GM19328 (cell line): ENCODE data around the gene HFE.
A peak's percentile ranks its signal among the peaks of the same experiment; 100 is the strongest.
"Not testable (repeated sequence)": the region's sequence is repeated elsewhere in the genome, so short reads cannot be mapped to it uniquely, and the experiment has no call there.

Source experiments
- ATAC-seq: cut with Tn5 transposase; IDR thresholded peaks from one replicate; pipeline ENCODE4 v1.9.1; 2021; ENCODE audit warnings: mild to moderate bottlenecking, moderate library complexity; ENCODE audit not compliant: unreplicated experiment

HFE gene

DNA sequence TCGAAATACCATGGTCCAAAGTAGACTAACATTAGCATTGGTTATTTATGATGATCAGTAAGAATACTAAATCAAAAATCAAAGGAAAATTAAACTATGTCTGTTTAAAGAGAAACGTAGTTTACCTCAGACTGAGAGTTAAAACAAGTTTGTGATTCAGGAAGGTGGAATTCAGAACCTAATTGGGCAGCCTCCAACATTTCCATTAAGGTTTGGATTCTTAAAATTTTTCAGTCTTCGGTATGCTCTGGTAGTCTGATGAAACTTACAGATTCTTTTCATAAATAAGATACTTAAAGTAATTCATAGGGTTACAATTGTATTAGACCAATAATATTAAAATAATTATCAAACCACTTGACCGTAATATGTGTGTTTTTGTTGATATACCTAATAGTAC, 18.6 kb downstream of the HFE start:
- no peak for ATAC-seq

DNA sequence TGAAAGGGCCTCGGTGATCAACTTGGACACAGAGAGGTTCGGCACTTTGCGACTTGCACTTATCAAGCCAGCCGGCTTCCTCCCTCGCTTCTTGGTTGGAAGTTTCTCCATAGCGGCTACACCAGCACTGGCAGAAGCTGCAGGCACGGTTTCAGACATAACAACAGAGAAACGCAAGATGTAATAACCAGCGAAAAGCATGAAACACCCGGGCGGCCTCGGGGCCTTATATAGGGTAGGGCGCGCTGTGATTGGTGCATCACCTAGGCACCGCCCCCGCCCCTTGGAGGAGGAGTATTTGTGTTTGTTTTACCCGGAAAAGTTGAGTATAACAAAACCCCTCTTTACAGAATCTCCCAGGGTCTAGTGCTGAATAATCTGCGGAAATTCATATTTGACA, 20.7 kb downstream of the HFE start:
- no peak for ATAC-seq

DNA sequence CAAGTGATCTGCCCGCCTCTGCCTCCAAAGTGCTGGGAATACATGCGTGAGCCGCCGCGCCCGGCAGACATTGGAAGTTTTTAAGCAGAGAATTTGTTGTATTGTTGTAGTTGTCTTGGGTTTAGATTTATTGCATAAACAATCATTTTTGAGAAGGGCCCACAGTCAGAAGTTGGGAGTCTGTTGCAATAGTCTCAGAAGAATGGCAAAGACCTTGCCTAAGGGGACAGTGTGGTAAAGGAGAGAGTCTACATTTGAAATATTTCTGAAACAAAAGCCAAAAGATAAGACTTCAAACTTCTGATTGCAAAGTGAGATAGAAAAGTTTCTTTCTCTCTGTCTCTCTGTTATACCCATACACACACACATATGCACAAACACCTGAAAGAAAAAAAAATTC, 22.5 kb downstream of the HFE start:
- ATAC-seq, result no peak

DNA sequence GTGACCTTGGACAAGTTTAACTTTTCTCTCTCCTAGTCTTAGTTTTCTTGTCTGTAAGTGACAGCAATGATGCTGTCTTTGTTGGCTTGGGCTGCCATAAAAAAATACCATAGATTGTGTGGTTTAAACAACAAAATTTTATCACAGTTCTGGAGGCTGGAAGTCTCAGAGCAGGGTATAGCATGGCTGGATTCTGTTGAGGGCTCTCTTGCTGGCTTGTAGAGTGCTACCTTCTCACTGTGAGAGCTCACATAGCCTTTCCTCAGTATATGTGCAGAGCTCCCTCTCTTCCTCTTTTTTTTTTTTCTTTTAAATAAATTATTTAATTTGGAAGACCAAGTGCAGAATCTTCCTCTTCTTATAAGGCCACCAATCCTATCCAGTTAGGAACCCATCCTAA, 26.3 kb downstream of the HFE start:
- ATAC-seq, result no peak

DNA sequence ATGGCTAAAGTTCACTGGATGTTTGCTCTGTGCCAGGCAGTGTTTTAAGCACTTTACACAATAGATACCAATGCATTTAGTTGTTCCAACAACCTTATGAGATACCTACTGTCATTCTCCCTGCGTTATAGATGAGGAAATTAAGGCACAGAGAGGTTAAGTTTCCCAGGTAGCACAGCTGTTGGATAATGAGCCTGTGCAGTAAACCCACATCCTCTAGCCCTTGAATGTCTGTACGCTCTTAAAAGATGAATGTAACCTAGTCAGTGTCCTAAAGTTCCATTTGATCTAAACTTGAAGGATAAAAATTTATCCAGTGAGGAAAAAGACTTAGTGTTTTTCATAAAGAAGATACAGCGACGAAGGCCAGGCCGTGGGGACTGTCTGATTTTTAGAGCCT, 28.0 kb downstream of the HFE start:
- ATAC-seq, result no peak

DNA sequence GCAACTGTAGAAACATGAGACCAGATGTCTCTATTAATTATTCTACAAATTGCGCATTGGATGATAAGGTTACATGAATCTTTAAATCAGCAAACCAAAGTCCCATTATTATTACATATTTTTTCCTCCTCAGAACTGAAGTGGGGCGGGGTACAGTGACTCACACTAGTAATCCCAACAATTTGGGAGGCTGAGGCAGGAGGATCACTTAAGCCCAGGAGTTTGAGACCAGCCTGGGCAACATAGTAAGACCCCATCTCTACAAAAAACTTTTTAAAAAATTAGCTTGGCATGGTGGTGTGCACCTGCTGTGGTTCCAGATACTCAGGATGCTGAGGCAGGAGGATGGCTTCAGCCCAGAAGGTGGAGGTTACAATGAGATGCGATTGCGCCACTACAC, 29.0 kb downstream of the HFE start:
- ATAC-seq, result no peak

DNA sequence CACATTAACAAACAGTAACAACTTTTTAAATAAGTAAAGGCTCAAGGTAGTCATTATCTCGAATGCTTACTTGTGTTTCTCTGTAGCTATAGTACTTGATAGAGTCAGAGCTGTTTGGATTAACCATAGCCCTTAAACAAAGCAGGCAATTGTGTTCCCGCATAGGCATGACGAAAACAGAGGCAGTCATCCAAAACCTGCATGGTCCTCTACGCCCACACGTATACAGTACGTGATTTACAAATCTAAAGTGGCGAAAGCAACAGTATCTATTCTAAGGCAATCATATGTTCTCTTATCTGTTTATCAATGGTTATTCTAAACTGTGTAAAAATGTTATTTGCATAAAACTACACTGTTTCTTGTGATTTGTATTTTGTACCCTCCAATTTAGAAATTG, 31.8 kb downstream of the HFE start:
- no peak for ATAC-seq

DNA sequence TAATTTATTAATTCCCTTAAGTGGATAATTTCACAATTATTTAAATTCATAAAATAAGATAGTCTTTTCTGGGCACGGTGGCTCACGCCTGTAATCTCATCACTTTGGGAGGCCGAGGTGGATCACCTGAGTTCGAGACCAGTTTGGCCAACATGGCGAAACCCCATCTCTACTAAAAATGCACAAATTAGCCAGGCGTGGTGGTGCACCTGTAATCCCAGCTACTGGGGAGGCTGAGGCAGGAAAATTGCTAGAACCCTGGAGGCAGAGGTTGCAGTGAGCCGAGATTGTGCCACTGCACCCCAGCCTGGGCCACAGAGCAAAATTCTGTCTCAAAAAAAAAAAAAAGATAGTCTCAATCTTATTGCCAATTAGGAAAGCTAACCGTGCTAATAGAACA, 32.9 kb downstream of the HFE start:
- ATAC-seq, result not testable (repeated sequence)

DNA sequence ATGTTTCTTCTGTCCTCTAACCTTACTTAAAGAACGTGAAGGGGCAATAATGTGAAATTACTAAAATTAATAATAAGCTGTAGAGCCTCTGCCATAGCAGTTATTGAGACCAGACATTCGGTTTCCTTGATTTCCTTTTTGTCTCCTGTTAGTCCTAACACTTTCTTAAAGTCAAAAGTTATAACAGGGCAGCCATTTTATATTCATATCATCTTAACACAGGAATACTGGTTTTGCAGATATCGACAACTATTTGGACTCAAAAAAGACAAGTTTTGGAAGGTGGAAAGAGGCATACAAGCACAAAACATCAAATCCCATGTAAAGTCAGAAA, 33.5 kb downstream of the HFE start:
- no peak for ATAC-seq

DNA sequence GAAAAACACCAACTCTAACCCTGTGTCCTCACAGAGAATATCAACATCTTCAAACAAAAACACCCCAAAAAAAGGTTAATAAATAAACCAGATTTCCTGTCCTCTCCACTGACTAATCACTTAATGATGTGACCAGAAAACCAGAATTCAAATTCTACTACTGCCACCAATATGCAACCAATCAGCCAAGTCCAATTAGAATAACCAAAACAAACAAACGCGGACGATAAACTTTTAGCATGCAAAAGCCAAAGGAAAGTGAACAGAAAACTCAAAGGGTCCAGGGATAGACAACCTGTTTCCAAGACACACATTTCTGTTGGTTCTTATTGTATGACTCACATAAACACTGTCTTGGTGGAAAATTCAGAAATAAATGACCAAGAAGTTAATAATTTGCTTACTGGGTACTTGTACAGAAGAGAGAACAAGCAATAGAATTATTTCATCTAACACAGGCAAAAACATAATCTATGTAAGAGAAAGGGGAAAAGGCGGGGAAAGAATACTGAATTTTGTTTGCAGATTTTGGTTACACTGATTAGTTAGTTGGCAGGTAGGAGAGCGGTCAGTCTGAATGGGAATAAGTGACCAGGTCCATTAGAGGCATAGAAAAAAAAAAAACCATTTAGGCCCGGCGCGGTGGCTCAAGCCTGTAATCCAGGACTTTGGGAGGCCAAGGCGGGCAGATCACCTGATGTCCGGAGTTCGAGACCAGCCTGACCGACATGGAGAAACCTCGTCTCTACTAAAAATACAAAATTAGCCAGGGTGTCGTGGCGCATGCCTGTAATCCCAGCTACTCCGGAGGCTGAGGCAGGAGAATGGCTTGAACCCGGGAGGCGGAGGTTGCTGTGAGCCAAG, 34.1 kb downstream of the HFE start:
- no peak for ATAC-seq

DNA sequence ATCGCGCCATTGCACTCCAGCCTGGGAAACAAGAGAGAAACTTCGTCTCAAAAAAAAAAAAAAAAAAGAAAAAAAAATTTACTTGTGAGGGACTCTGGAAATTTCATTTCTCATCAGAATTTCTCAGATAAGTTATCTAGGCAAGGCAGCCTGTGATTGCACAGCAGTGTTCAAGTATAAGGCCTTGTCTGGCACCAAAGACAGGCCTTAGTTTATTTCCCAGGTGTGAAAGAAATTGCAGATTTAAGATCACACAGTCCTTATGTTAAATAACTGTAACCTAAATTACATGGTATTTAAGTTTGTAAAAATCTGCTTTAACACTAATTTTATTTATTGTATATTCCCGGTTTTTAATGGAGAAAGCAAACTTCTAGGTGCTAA, 34.8 kb downstream of the HFE start:
- ATAC-seq, result no peak

DNA sequence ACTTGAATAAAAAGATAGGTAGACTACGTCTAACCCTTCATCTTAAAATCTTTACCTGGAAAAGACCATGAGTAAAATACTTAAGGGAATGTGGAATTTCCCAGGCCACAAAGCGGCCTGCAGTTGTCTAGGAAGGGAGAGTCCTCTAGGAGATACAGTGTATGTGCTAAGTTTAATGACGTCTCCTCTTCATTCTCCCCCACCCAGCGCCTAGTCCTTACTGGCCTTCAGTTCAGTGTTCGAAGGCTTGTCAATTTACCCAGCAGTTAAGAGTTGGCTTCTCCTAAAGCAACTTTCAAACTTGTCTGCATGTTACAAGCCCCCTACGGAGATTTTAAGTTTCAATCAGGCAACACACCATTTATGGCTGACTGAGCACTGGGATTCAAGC, 35.2 kb downstream of the HFE start:
- ATAC-seq, result no peak

DNA sequence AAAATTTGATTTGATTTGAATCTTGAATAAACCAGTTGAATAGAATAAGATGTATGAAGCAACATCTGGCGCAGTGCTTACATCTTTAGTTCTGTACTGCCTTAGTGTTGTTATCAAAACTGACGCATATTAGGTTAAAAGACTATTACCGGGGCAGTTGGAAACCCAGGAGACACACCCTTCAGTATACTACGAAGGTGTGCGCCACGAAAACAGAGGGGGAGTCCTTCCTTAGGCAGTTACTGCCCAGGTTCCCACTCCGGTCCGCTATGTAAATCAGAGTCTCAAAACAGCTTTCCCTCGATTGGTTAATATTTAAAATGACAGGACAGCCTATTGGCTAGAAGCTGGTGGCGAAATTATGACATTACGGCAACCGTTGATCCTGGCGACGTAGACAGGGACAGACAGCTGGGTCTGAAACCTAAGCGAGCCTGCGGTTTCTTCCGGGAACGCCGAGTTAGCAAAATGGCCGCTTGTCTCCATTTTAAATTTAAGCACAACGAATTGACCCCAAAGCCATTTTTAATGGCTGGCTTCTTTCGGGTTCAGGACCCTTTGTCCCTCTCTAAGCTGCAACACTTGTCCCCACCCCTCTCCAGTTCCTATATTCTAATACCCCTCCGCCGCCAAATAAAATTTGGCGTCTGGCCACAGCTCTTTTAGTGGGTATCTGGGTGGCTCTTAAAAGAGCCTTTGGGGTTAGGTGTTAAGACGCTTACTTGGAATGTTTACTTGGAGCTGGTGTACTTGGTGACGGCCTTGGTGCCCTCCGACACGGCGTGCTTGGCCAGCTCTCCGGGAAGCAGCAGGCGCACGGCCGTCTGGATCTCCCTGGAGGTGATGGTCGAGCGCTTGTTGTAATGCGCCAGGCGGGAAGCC, 35.8 kb downstream of the HFE start:
- ATAC-seq, result peak; percentile 47

DNA sequence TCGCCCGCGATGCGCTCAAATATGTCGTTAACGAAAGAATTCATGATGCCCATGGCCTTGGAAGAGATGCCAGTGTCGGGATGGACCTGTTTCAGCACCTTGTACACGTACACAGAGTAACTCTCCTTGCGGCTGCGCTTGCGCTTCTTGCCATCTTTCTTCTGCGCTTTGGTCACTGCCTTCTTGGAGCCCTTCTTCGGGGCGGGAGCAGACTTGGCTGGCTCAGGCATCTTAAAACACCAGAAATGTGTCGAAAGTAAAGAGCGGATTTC, 36.4 kb downstream of the HFE start:
- ATAC-seq, result no peak

DNA sequence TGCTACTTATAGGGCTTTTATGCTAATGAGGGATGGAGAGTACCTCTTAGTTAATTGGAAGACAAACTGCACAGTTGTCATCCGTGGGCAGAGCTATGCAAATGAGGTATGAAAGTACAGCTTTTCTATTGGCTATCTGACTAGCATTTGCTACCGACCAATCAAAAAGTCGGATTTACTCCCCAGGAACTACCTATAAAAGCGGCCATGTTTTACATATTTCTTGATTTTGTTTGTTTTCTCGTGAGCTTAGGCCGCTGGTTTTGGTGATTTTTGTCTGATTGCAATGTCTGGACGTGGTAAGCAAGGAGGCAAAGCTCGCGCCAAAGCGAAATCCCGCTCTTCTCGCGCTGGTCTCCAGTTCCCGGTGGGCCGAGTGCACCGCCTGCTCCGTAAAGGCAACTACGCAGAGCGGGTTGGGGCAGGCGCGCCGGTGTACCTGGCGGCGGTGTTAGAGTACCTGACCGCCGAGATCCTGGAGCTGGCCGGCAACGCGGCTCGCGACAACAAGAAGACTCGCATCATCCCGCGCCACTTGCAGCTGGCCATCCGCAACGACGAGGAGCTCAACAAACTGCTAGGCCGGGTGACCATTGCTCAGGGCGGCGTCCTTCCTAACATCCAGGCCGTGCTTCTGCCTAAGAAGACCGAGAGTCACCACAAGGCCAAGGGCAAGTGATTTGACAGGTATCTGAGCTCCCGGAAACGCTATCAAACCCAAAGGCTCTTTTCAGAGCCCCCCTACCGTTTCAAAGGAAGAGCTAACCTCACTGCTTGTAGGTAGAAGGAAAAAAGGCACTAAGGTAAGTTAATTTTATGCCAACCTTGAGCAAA, 36.9 kb downstream of the HFE start:
- ATAC-seq, result peak; percentile 77

DNA sequence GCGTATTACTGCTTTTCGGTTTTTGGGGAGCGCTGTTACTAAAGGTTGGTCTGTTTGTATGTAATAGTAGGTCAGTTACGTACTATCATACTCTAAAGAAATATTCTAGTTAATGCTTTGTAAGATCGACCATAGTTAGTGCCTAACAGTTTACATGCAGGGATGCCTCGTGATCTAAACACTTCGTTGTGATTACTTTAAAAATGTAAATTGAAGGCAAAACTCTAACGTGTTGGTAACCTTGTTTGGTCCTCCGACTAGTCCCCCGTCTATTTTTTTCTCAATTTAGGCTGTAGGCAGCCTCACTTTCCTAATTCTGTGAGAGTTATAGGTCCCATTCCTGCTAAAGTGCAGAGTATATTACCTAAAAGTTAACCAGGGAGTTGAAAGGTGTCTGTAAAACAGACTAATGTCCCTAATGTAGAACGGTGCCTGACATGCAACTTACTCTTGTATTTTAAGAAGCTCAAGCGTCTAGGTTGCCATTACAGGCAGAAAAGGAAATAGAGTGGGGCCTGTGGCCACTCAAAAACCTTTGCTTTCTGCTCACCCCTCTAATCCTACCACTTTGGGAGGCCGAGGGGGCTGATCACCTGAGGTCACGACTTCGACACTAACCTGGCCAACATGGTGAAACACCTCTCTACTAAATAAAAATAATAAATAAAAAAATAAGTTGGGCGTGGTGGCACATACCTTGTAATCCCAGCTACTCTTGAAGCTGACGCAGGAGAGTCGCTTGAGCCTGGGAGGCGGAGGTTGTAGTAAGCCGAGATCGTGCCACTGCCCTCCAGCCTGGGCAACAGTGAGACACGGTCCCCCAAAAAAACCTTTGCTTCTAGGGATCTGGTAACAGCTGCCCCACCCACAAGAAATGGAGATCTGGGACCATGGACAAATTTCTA, 37.8 kb downstream of the HFE start:
- ATAC-seq, result no peak

DNA sequence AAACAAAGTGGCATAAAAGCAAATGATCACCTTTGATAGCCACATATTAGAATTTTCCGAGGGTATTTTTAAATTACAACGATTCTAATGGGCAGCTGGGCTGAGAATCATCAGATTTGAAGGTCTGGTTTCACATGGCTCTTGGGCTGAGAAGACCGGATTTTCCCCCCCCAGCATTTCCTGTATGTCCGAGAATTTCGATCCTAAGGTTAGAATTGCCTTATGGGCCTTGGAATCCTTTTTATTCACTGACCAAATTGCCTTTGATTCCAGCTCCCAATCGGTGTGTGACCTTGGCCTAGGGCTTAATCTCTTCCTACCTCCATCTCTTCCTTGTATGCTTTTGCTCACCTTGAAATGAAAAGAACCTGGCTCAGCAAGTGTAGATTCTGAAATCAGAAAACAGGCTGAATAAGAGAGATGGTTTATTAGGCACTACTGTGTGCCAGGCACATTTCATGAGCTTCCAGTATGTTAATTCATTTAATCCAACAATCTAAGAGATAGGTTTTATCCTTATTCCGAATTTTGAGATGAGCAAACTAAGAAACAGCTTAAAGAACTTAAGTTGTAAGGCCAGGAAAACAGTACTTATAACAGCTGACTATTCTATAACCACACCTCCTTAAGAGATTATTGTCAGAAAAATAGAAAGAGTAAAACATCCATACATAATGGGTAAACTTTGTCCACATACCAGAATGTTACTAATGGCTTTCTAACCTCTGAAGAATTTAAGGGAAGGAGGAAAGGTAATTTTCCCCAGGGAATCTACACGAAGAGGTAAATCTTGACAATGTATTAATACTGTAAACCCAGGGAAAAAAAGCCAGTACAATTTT, 39.4 kb downstream of the HFE start:
- ATAC-seq, result no peak

DNA sequence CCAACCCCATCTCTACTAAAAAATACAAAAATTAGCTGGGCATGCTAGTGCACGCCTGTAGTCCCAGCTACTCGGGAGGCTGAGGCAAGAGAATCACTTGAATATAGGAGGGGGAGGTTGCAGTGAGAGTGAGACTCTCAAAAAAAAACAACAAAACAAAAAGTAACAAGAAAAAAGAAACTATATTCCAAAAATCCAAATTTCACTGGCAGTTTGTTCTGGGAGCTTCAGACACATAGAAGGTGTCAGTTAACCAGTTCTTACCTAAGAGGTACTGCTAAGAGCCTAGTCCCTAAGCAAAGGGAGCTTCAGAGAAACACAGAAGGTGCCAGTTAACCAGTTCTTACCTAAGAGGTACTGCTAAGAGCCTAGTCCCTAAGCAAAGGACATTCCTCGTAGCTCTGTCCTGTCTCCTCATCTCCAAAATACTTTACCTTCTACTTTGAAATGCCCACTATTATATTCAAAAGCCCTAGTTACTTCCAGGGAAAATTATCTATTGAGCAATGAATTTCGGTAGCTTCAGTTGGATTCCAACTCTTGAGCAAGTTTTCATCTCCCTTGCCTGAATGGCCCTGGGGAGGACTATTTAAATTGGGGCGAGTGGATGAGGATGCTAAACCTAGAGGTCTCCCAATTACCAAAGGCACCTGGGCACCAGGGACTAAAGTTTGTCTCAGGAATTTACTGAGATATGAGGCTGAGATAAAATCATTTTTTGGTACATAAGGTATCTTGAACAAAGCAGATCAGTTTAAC, 41.0 kb downstream of the HFE start:
- no peak for ATAC-seq

DNA sequence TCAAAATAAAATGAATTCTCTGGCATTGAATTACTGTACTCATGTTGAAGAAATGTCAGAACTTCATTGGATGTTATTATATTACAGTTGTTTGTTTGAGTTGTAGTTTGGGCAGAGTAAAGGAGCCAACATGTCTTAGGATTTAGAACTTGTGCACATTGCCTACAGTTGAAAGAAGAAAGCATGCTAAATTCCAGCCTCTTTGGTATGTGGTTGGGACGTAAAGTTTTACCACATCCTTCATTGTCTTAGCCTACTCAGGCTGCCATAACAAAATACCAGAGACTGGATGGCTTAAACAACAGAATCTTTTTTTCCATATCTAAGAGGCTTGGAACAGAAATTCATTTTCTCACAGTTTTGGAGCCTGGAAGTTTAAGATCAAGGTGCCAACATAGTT, 42.4 kb downstream of the HFE start:
- ATAC-seq, result no peak
